ENCODE results near the gene MSI2. TPM values are rescaled to one million over a fixed set of nuclear protein-coding genes. Genes with fewer than 3 reads are reported as not detected.

MSI2 gene
- total RNA-seq, 1 donor from 2014 or later = 23.1 TPM

GRCh38 chr17:57419940-57420550, 163.7 kb downstream of the MSI2 start:
- no peak for DNase-seq (ENCODE audit: low spot score)
- peaks cover 2% of the 10 kb centered on the region for H3K9me3 Mint-ChIP-seq (ENCODE audit: low read depth)
- H3K27me3 Mint-ChIP-seq (ENCODE audit: low read depth) = no peaks in the 10 kb centered on the region
- no peak for TF ChIP-seq CTCF (IDR thresholded peaks at IDR 0.05)
- H3K36me3 Mint-ChIP-seq (ENCODE audit: low read depth) = peaks cover 4% of the 10 kb centered on the region
- H3K4me1 Mint-ChIP-seq (ENCODE audit: low read depth) = peaks cover 28% of the 10 kb centered on the region
- H3K27ac Mint-ChIP-seq (ENCODE audit: unreplicated experiment) = no peak overlapping the region
- H3K4me3 Mint-ChIP-seq (ENCODE audit: unreplicated experiment) = no peak overlapping the region

- TF ChIP-seq CTCF (IDR thresholded peaks at IDR 0.05) = no peak
- H3K9me3 Mint-ChIP-seq (ENCODE audit: low read depth) = peaks cover 2% of the 10 kb centered on the region
- H3K4me1 Mint-ChIP-seq (ENCODE audit: low read depth) = peaks cover 30% of the 10 kb centered on the region
- H3K27me3 Mint-ChIP-seq (ENCODE audit: low read depth) = no peaks in the 10 kb centered on the region
- H3K27ac Mint-ChIP-seq (ENCODE audit: unreplicated experiment) = no peak overlapping the region
- DNase-seq (ENCODE audit: low spot score) = no peak
- H3K4me3 Mint-ChIP-seq (ENCODE audit: unreplicated experiment) = no peak overlapping the region
- H3K36me3 Mint-ChIP-seq (ENCODE audit: low read depth) = peaks cover 4% of the 10 kb centered on the region
Observed at GRCh38 chr17:57420734-57421717, 164.7 kb downstream of the MSI2 start.

- peaks cover 31% of the 10 kb centered on the region for H3K4me1 Mint-ChIP-seq (ENCODE audit: low read depth)
- peaks cover 2% of the 10 kb centered on the region for H3K36me3 Mint-ChIP-seq (ENCODE audit: low read depth)
- H3K27ac Mint-ChIP-seq (ENCODE audit: unreplicated experiment) = peak overlapping the region; percentile 11
- no peak for TF ChIP-seq CTCF (IDR thresholded peaks at IDR 0.05)
- no peaks in the 10 kb centered on the region for H3K9me3 Mint-ChIP-seq (ENCODE audit: low read depth)
- H3K27me3 Mint-ChIP-seq (ENCODE audit: low read depth) = no peaks in the 10 kb centered on the region
- no peak for DNase-seq (ENCODE audit: low spot score)
- no peak overlapping the region for H3K4me3 Mint-ChIP-seq (ENCODE audit: unreplicated experiment)
Observed at GRCh38 chr17:57422574-57423164, 166.3 kb downstream of the MSI2 start.

GRCh38 chr17:57423541-57423940, 167.2 kb downstream of the MSI2 start:
- Mint-ChIP-seq H3K9me3 (ENCODE audit: low read depth) (no peaks in the 10 kb centered on the region), H3K4me3 (ENCODE audit: unreplicated experiment) (no peak overlapping the region), H3K36me3 (ENCODE audit: low read depth) (peaks cover 2% of the 10 kb centered on the region), H3K27me3 (ENCODE audit: low read depth) (no peaks in the 10 kb centered on the region), H3K4me1 (ENCODE audit: low read depth) (peaks cover 31% of the 10 kb centered on the region), H3K27ac (ENCODE audit: unreplicated experiment) (no peak overlapping the region)
- no peak for DNase-seq (ENCODE audit: low spot score)
- TF ChIP-seq CTCF (IDR thresholded peaks at IDR 0.05) = no peak

GRCh38 chr17:57424273-57424672, 167.9 kb downstream of the MSI2 start:
- no peak for DNase-seq (ENCODE audit: low spot score)
- Mint-ChIP-seq H3K4me3 (ENCODE audit: unreplicated experiment) (no peak overlapping the region), H3K9me3 (ENCODE audit: low read depth) (no peaks in the 10 kb centered on the region), H3K36me3 (ENCODE audit: low read depth) (peaks cover 2% of the 10 kb centered on the region), H3K4me1 (ENCODE audit: low read depth) (peaks cover 31% of the 10 kb centered on the region), H3K27ac (ENCODE audit: unreplicated experiment) (no peak overlapping the region), H3K27me3 (ENCODE audit: low read depth) (no peaks in the 10 kb centered on the region)
- no peak for TF ChIP-seq CTCF (IDR thresholded peaks at IDR 0.05)

All from chondrocyte (in vitro differentiated cells).